HepG2 (cell line): ENCODE results near the gene FAF1. TPM values are rescaled to one million over a fixed set of nuclear protein-coding genes. Genes with fewer than 3 reads are reported as not detected.
A peak's percentile ranks its signal among the peaks of the same experiment; 100 is the strongest.

Source experiments
- ASH2L ChIP-seq: fragments of 300-600, 200-600 bp; sonication (generic); IDR thresholded peaks from 2 replicates; pipeline ENCODE4 v1.7.0; 2017; ENCODE audit warnings: low read depth, mild to moderate bottlenecking, moderate library complexity, mixed read lengths, low read length; ENCODE audit not compliant: insufficient read length
- CHD4 ChIP-seq: fragments of 200-600 bp; sonication (generic); IDR thresholded peaks from 2 replicates; pipeline ENCODE4 v1.7.0; 2017; ENCODE audit warnings: mild to moderate bottlenecking, low read length, borderline replicate concordance
- FOXO1 ChIP-seq: sonication (generic); formaldehyde crosslinking; IDR thresholded peaks from 2 replicates; pipeline ENCODE4 v1.4.0; 2020; ENCODE audit warnings: missing genetic modification reagents
- KAT7 ChIP-seq: IDR thresholded peaks from 2 replicates; pipeline ENCODE4 v1.6.1; 2018; ENCODE audit warnings: borderline replicate concordance, missing compliant biosample characterization
- NFE2L1 ChIP-seq: sonication (generic); formaldehyde crosslinking; IDR thresholded peaks from 2 replicates; pipeline ENCODE4 v1.4.0; 2020; ENCODE audit warnings: missing genetic modification reagents, mild to moderate bottlenecking, borderline replicate concordance
- RBFOX2 ChIP-seq: fragments of 200-400 bp; formaldehyde crosslinking; IDR thresholded peaks from 2 replicates; pipeline ENCODE4 v1.6.1; 2017; ENCODE audit warnings: low read depth, mild to moderate bottlenecking, low read length
- SIX1 ChIP-seq: sonication (generic); formaldehyde crosslinking; IDR thresholded peaks from 2 replicates; pipeline ENCODE4 v1.4.0; 2020; ENCODE audit warnings: missing genetic modification reagents, borderline replicate concordance
- STAT6 ChIP-seq: sonication (generic); formaldehyde crosslinking; IDR thresholded peaks from 2 replicates; pipeline ENCODE4 v1.4.0; 2020; ENCODE audit warnings: missing genetic modification reagents, mild to moderate bottlenecking, borderline replicate concordance
- SYNCRIP ChIP-seq: fragments of 200-400 bp; formaldehyde crosslinking; IDR thresholded peaks from 2 replicates; pipeline ENCODE4 v1.6.1; 2018; ENCODE audit warnings: mild to moderate bottlenecking, low read depth, low read length; ENCODE audit not compliant: insufficient read depth
- ZBTB34 ChIP-seq: sonication (generic); formaldehyde crosslinking; IDR thresholded peaks from 2 replicates; pipeline ENCODE4 v1.8.0; 2022; ENCODE audit warnings: mild to moderate bottlenecking, missing genetic modification reagents
- ZEB1 ChIP-seq: IDR thresholded peaks from 2 replicates; pipeline ENCODE4 v1.6.1; 2012; ENCODE audit warnings: mild to moderate bottlenecking, low read depth, inconsistent platforms; ENCODE audit not compliant: insufficient replicate concordance
- ZNF160 ChIP-seq: sonication (generic); formaldehyde crosslinking; IDR thresholded peaks from 2 replicates; pipeline ENCODE4 v1.8.0; 2022; ENCODE audit warnings: mild to moderate bottlenecking, inconsistent platforms, missing genetic modification reagents
- ZNF225 ChIP-seq: sonication (generic); formaldehyde crosslinking; IDR thresholded peaks from 2 replicates; pipeline ENCODE4 v1.4.0; 2020; ENCODE audit warnings: mild to moderate bottlenecking, missing genetic modification reagents
- ZNF589 ChIP-seq: sonication (generic); formaldehyde crosslinking; conservative IDR thresholded peaks from 2 replicates; pipeline ENCODE4 v1.8.0; 2022; ENCODE audit warnings: mild to moderate bottlenecking, moderate library complexity, missing genetic modification reagents
- ZNF891 ChIP-seq: sonication (generic); formaldehyde crosslinking; IDR thresholded peaks from 2 replicates; pipeline ENCODE4 v1.5.0; 2020; ENCODE audit warnings: mild to moderate bottlenecking, missing genetic modification reagents
- polyA plus RNA-seq, 8 experiments: library from polyadenylated mRNA; depleted of rRNA in 3 of 8; stranded (reverse) in 7 of 8; unstranded in 1 of 8; fragments of >200 nt; fragmentation: Illumina TruSeq in 4 of 8; extraction: Trizol in 4 of 8; gene quantifications; 2 replicates each; pipeline versions ENCODE4 v1.2.1 to v1.2.3, GENCODE V29; 2011 to 2016; ENCODE audit warnings: low read depth in 4 of 8, missing spikeins in 1 of 8, mixed read lengths in 1 of 8; ENCODE audit not compliant: insufficient read depth in 1 of 8
- total RNA-seq, 5 experiments: library from RNA; depleted of rRNA; stranded (reverse); fragments of >200 nt; fragmentation: Illumina TruSeq; extraction: Trizol; gene quantifications; 2 replicates each; pipeline ENCODE4 v1.2.3, GENCODE V29; 2016; ENCODE audit warnings: low read depth in 1 of 5
- TF ChIP-seq, protein P1 (sequence below): sonication (generic); formaldehyde crosslinking; IDR thresholded peaks from 2 replicates; pipeline ENCODE4 v1.4.0; 2020; ENCODE audit warnings: mild to moderate bottlenecking, missing genetic modification reagents
- TF ChIP-seq, protein P2 (sequence below): IDR thresholded peaks from 2 replicates; pipeline ENCODE4 v1.6.1; 2016; ENCODE audit warnings: low read depth, control low read depth

Gene FAF1
- total and polyA plus RNA-seq, 2 of the 13 experiments (the other 11 are each of a cell fraction or from before 2014, with no cell fraction given), result 19.4 to 63.3 TPM

GRCh38 chr1:50959913-50960844 is at the start of gene FAF1 (continued):
- TF ChIP-seq, protein P1, sequence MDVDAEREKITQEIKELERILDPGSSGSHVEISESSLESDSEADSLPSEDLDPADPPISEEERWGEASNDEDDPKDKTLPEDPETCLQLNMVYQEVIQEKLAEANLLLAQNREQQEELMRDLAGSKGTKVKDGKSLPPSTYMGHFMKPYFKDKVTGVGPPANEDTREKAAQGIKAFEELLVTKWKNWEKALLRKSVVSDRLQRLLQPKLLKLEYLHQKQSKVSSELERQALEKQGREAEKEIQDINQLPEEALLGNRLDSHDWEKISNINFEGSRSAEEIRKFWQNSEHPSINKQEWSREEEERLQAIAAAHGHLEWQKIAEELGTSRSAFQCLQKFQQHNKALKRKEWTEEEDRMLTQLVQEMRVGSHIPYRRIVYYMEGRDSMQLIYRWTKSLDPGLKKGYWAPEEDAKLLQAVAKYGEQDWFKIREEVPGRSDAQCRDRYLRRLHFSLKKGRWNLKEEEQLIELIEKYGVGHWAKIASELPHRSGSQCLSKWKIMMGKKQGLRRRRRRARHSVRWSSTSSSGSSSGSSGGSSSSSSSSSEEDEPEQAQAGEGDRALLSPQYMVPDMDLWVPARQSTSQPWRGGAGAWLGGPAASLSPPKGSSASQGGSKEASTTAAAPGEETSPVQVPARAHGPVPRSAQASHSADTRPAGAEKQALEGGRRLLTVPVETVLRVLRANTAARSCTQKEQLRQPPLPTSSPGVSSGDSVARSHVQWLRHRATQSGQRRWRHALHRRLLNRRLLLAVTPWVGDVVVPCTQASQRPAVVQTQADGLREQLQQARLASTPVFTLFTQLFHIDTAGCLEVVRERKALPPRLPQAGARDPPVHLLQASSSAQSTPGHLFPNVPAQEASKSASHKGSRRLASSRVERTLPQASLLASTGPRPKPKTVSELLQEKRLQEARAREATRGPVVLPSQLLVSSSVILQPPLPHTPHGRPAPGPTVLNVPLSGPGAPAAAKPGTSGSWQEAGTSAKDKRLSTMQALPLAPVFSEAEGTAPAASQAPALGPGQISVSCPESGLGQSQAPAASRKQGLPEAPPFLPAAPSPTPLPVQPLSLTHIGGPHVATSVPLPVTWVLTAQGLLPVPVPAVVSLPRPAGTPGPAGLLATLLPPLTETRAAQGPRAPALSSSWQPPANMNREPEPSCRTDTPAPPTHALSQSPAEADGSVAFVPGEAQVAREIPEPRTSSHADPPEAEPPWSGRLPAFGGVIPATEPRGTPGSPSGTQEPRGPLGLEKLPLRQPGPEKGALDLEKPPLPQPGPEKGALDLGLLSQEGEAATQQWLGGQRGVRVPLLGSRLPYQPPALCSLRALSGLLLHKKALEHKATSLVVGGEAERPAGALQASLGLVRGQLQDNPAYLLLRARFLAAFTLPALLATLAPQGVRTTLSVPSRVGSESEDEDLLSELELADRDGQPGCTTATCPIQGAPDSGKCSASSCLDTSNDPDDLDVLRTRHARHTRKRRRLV (CRISPR knock-in tag), result no peak
- peak; percentile 64; the same call in 1 of the 2 replicates for TF ChIP-seq ZBTB34 (CRISPR knock-in tag)
- TF ChIP-seq STAT6 (CRISPR knock-in tag), result peak; percentile 65; the same call in 1 of the 2 replicates
- peak; percentile 71; the same call in 1 of the 2 replicates for TF ChIP-seq NFE2L1 (CRISPR knock-in tag)
- peak; percentile 36; the same call in 1 of the 2 replicates for TF ChIP-seq FOXO1
- TF ChIP-seq ASH2L, result peak; percentile 97
- no peak for TF ChIP-seq ZEB1
- TF ChIP-seq RBFOX2, result peak; percentile 89
- TF ChIP-seq CHD4, result no peak
- TF ChIP-seq KAT7 (CRISPR knock-in tag), result peak; percentile 66; the same call in 1 of the 2 replicates
- no peak for TF ChIP-seq SYNCRIP
- peak; percentile 89; the same call in 1 of the 2 replicates for TF ChIP-seq ZNF225
- TF ChIP-seq ZNF160 (CRISPR knock-in tag), result no peak; the same call in 1 of the 2 replicates
- TF ChIP-seq, protein P2, sequence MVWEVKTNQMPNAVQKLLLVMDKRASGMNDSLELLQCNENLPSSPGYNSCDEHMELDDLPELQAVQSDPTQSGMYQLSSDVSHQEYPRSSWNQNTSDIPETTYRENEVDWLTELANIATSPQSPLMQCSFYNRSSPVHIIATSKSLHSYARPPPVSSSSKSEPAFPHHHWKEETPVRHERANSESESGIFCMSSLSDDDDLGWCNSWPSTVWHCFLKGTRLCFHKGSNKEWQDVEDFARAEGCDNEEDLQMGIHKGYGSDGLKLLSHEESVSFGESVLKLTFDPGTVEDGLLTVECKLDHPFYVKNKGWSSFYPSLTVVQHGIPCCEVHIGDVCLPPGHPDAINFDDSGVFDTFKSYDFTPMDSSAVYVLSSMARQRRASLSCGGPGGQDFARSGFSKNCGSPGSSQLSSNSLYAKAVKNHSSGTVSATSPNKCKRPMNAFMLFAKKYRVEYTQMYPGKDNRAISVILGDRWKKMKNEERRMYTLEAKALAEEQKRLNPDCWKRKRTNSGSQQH, result peak; percentile 51; the same call in 1 of the 2 replicates
- TF ChIP-seq SIX1 (CRISPR knock-in tag), result peak; percentile 38; the same call in 1 of the 2 replicates
- 0 out of 2 replicates have a peak, but pooled peaks have one; percentile 12 for TF ChIP-seq ZNF589 (CRISPR knock-in tag)
- 0 out of 2 replicates have a peak, but pooled peaks have one; percentile 56 for TF ChIP-seq ZNF891
